ENCODE results near the gene FOLR2.

The FOLR2 gene

GRCh38 chr11:72232260-72233055, 15.9 kb downstream of the FOLR2 start:
- H3K4me3 ChIP-seq (ENCODE audit: low read depth, low read length) = no peak overlapping the region
- no peak for TF ChIP-seq CTCF (IDR thresholded peaks at IDR 0.05; ENCODE audit: insufficient read depth, low read length, missing control alignments)
- ChIA-PET POLR2A (no interaction called here), CTCF (no interaction called here)
- no peak for DNase-seq (ENCODE audit: low read depth, low spot score)

GRCh38 chr11:72233056-72233772, 16.6 kb downstream of the FOLR2 start:
- no peak for DNase-seq (ENCODE audit: low read depth, low spot score)
- TF ChIP-seq CTCF (IDR thresholded peaks at IDR 0.05; ENCODE audit: insufficient read depth, low read length, missing control alignments) = no peak

GRCh38 chr11:72233773-72234513, 17.3 kb downstream of the FOLR2 start:
- CTCF ChIA-PET = interaction anchor here (1.3 to 5.9 kb wide), 3 partner anchors 8 to 209 kb away, joined by 6 to 76 read pairs (median 15); partner anchors contain the start of gene INPPL1
- no peak overlapping the region for H3K4me3 ChIP-seq (ENCODE audit: low read depth, low read length)
- no peak for DNase-seq (ENCODE audit: low read depth, low spot score)
- POLR2A ChIA-PET = interaction anchor here (0.6 to 0.7 kb wide), 2 partner anchors 176 to 180 kb away, joined by 4 to 5 read pairs; no protein-coding TSS in a partner anchor
- TF ChIP-seq CTCF (IDR thresholded peaks at IDR 0.05; ENCODE audit: insufficient read depth, low read length, missing control alignments) = no peak

More at GRCh38 chr11:72233056-72233772, 16.6 kb downstream of the FOLR2 start:
- CTCF ChIA-PET = no interaction called here
- POLR2A ChIA-PET = no interaction called here
- H3K4me3 ChIP-seq (ENCODE audit: low read depth, low read length) = no peak overlapping the region

- POLR2A ChIA-PET = interaction anchor here (0.6 to 0.7 kb wide), 2 partner anchors 177 to 179 kb away, joined by 4 to 5 read pairs; no protein-coding TSS in a partner anchor
- CTCF ChIA-PET = interaction anchor here (0.9 to 5.9 kb wide), 4 partner anchors 8 to 210 kb away, joined by 3 to 76 read pairs (median 10); partner anchors contain the start of gene INPPL1
- no peak for TF ChIP-seq CTCF (IDR thresholded peaks at IDR 0.05; ENCODE audit: insufficient read depth, low read length, missing control alignments)
- no peak overlapping the region for H3K4me3 ChIP-seq (ENCODE audit: low read depth, low read length)
- DNase-seq (ENCODE audit: low read depth, low spot score) = no peak
Measured at GRCh38 chr11:72234514-72234830, 17.9 kb downstream of the FOLR2 start.

GRCh38 chr11:72234920-72235319, 18.3 kb downstream of the FOLR2 start:
- DNase-seq (ENCODE audit: low read depth, low spot score) = no peak
- TF ChIP-seq CTCF (IDR thresholded peaks at IDR 0.05; ENCODE audit: insufficient read depth, low read length, missing control alignments) = no peak
- POLR2A ChIA-PET = interaction anchor here (0.7 kb wide), 1 partner anchor 179 kb away, joined by 5 read pairs; no protein-coding TSS in a partner anchor
- CTCF ChIA-PET = interaction anchor here (0.6 to 5.9 kb wide), 7 partner anchors 8 to 210 kb away, joined by 3 to 76 read pairs (median 6); partner anchors contain the start of gene INPPL1
- no peak overlapping the region for H3K4me3 ChIP-seq (ENCODE audit: low read depth, low read length)
